ENCODE data around the gene CBX5. TPM values are rescaled to one million over a fixed set of nuclear protein-coding genes. Genes with fewer than 3 reads are reported as not detected.

Gene CBX5
- total RNA-seq, 2 experiments from 2014 or later, result 115 to 299 TPM

DNA sequence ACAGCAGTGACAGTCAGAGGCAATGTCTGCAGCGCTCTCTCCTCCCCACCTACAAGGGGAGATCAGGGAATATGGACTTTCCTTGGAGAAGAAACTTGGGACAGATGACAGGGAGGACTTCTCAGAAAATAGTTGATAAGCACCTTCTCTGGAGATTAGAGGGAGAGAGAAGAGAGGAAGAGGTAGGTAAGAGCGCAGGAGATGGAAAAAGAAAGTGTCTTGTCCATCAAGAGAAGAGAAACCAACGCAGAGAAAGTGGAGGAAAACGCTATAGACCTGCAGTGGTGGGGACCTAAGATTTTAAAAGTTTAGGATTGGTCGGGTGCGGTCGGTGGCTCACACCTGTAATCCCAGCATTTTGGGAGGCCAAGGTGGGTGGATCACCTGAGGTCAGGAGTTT, 75.6 kb downstream of the CBX5 start:
- H4K20me1 ChIP-seq (ENCODE audit: insufficient read depth, low read length), result no peaks in the 10 kb centered on the region
- H3K36me3 ChIP-seq (ENCODE audit: insufficient read depth, low read length), result no peaks in the 10 kb centered on the region
- DNase-seq (ENCODE audit: low spot score), result no peak
- H3K9me2 ChIP-seq (ENCODE audit: insufficient read depth, low read length), result no peaks in the 10 kb centered on the region
- peaks cover 8% of the 10 kb centered on the region for H3K4me1 ChIP-seq (ENCODE audit: insufficient read depth, low read length, poor library complexity, severe bottlenecking)
- POLR2A ChIA-PET, result interaction anchor here (0.6 to 1.7 kb wide), 3 partner anchors 8 to 319 kb away, joined by 3 to 5 read pairs (median 4); partner anchors contain the start of gene SMUG1
- H3K4me3 ChIP-seq (ENCODE audit: low read depth, low read length, poor library complexity, severe bottlenecking), result no peak overlapping the region
- H3K4me2 ChIP-seq (ENCODE audit: low read length), result no peak overlapping the region
- no peaks in the 10 kb centered on the region for H3K79me2 ChIP-seq (ENCODE audit: insufficient read depth, low read depth, low read length)
- no peaks in the 10 kb centered on the region for H3K9me3 ChIP-seq (ENCODE audit: low read length)
- BruUV-seq (replicated peaks), result no TSS peak
- CTCF ChIA-PET (ENCODE audit: unreplicated experiment), result no interaction called here
- no peak overlapping the region for H3K27ac ChIP-seq (ENCODE audit: low read depth, low read length, poor library complexity, severe bottlenecking)
- intact Hi-C loops (cut with micrococcal nuclease; ENCODE audit: unreplicated experiment), result no loop called here
- no peak overlapping the region for H2AFZ ChIP-seq (ENCODE audit: low read length)
- TF ChIP-seq, protein P1, sequence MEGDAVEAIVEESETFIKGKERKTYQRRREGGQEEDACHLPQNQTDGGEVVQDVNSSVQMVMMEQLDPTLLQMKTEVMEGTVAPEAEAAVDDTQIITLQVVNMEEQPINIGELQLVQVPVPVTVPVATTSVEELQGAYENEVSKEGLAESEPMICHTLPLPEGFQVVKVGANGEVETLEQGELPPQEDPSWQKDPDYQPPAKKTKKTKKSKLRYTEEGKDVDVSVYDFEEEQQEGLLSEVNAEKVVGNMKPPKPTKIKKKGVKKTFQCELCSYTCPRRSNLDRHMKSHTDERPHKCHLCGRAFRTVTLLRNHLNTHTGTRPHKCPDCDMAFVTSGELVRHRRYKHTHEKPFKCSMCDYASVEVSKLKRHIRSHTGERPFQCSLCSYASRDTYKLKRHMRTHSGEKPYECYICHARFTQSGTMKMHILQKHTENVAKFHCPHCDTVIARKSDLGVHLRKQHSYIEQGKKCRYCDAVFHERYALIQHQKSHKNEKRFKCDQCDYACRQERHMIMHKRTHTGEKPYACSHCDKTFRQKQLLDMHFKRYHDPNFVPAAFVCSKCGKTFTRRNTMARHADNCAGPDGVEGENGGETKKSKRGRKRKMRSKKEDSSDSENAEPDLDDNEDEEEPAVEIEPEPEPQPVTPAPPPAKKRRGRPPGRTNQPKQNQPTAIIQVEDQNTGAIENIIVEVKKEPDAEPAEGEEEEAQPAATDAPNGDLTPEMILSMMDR (conservative IDR thresholded peaks at IDR 0.05; ENCODE audit: low read length), result no peak
- TF ChIP-seq EZH2phosphoT487 (IDR thresholded peaks at IDR 0.05; ENCODE audit: borderline replicate concordance, low read depth, low read length), result no peak

DNA sequence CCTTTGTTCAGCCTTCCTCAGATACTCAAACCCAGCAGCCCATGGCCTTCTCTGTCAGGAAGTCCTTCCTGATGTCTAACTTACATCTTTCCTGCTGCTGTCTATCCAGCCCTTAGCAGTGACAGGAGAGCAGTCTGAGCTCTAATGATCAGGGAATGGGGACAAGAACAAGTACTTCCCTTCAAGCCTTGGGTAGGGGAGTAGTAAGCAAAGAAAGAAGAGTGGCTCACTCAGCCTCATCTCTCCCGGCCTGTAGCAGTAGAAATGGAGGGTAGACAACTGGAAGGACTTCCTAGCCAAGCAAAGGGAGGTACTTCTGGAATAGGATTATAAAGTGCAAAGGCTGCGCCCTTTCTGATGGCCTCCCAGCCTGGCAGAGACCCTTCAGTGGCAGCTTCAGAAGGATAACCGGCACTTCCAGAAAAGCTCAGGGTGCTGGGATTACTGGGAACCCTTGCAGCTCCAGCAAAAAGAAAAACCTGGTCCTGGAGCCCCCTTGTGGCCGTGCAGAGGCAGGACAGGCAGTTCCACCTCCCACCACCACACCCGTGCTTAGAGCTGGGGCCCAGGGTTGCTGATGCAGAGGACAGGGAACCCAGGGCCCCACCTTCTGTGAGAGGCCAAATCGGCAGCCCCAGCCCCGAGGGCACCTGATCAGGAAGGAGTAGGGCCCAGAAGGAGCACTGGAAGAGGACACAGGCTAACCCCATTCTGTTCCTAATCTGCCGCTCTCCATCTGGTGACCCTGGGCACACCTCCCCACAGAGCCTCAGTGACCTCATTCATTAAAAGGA, 78.7 kb downstream of the CBX5 start:
- Histone ChIP-seq H3K27ac (ENCODE audit: low read depth, low read length, poor library complexity, severe bottlenecking) (no peak overlapping the region), H3K4me1 (ENCODE audit: insufficient read depth, low read length, poor library complexity, severe bottlenecking) (peaks cover 19% of the 10 kb centered on the region), H3K9me2 (ENCODE audit: insufficient read depth, low read length) (no peaks in the 10 kb centered on the region), H3K4me2 (ENCODE audit: low read length) (no peak overlapping the region), H3K79me2 (ENCODE audit: insufficient read depth, low read depth, low read length) (no peaks in the 10 kb centered on the region), H3K9me3 (ENCODE audit: low read length) (no peaks in the 10 kb centered on the region), H2AFZ (ENCODE audit: low read length) (no peak overlapping the region), H4K20me1 (ENCODE audit: insufficient read depth, low read length) (no peaks in the 10 kb centered on the region), H3K4me3 (ENCODE audit: low read depth, low read length, poor library complexity, severe bottlenecking) (no peak overlapping the region), H3K36me3 (ENCODE audit: insufficient read depth, low read length) (no peaks in the 10 kb centered on the region)
- intact Hi-C loops (cut with micrococcal nuclease; ENCODE audit: unreplicated experiment), result loop anchor here (1.0 kb wide), 2 partner anchors 169 to 195 kb away; no protein-coding TSS in a partner anchor
- POLR2A ChIA-PET, result interaction anchor here (0.6 to 1.1 kb wide), 5 partner anchors 10 to 184 kb away, joined by 3 to 9 read pairs (median 8); partner anchors contain the start of genes HOXC4 and HOXC5
- TF ChIP-seq, protein P1 (conservative IDR thresholded peaks at IDR 0.05; ENCODE audit: low read length), result peak; percentile 99
- TF ChIP-seq EZH2phosphoT487 (IDR thresholded peaks at IDR 0.05; ENCODE audit: borderline replicate concordance, low read depth, low read length), result no peak
- BruUV-seq (replicated peaks), result no TSS peak
- DNase-seq (ENCODE audit: low spot score), result peak; percentile 77
- CTCF ChIA-PET (ENCODE audit: unreplicated experiment), result interaction anchor here (0.6 to 1.5 kb wide), 6 partner anchors 10 to 1003 kb away, joined by 3 to 9 read pairs (median 3); partner anchors contain the start of gene HOXC5

GRCh38 chr12:54200412-54200811, 79.5 kb downstream of the CBX5 start:
- intact Hi-C loops (cut with micrococcal nuclease; ENCODE audit: unreplicated experiment), result no loop called here
- H3K79me2 ChIP-seq (ENCODE audit: insufficient read depth, low read depth, low read length), result no peaks in the 10 kb centered on the region
- H3K4me2 ChIP-seq (ENCODE audit: low read length), result no peak overlapping the region
- no peak overlapping the region for H2AFZ ChIP-seq (ENCODE audit: low read length)
- H3K9me2 ChIP-seq (ENCODE audit: insufficient read depth, low read length), result no peaks in the 10 kb centered on the region
- DNase-seq (ENCODE audit: low spot score), result no peak
- H3K36me3 ChIP-seq (ENCODE audit: insufficient read depth, low read length), result no peaks in the 10 kb centered on the region
- no peak for TF ChIP-seq EZH2phosphoT487 (IDR thresholded peaks at IDR 0.05; ENCODE audit: borderline replicate concordance, low read depth, low read length)
- TF ChIP-seq, protein P1 (conservative IDR thresholded peaks at IDR 0.05; ENCODE audit: low read length), result no peak
- no TSS peak for BruUV-seq (replicated peaks)
- peaks cover 27% of the 10 kb centered on the region for H3K4me1 ChIP-seq (ENCODE audit: insufficient read depth, low read length, poor library complexity, severe bottlenecking)
- no peak overlapping the region for H3K27ac ChIP-seq (ENCODE audit: low read depth, low read length, poor library complexity, severe bottlenecking)
- POLR2A ChIA-PET, result interaction anchor here (0.6 to 0.9 kb wide), 2 partner anchors 9 to 272 kb away, joined by 3 to 8 read pairs; no protein-coding TSS in a partner anchor
- no peaks in the 10 kb centered on the region for H3K9me3 ChIP-seq (ENCODE audit: low read length)
- H3K4me3 ChIP-seq (ENCODE audit: low read depth, low read length, poor library complexity, severe bottlenecking), result no peak overlapping the region
- CTCF ChIA-PET (ENCODE audit: unreplicated experiment), result interaction anchor here (1.4 kb wide), 1 partner anchor 168 kb away, joined by 9 read pairs; the partner anchor contains the start of gene HOXC5
- no peaks in the 10 kb centered on the region for H4K20me1 ChIP-seq (ENCODE audit: insufficient read depth, low read length)
